GM12892 (cell line): Measurements from ENCODE around the gene ADAMTS16.

Experiments
- POLR2A ChIP-seq: IDR thresholded peaks from 2 replicates; pipeline ENCODE4 v1.6.1; 2011; ENCODE audit warnings: low read depth, low read length, control low read depth
- POLR2AphosphoS5 ChIP-seq: IDR thresholded peaks from 2 replicates; pipeline ENCODE4 v1.6.1; 2011; ENCODE audit warnings: low read depth, low read length, control low read depth

DNA sequence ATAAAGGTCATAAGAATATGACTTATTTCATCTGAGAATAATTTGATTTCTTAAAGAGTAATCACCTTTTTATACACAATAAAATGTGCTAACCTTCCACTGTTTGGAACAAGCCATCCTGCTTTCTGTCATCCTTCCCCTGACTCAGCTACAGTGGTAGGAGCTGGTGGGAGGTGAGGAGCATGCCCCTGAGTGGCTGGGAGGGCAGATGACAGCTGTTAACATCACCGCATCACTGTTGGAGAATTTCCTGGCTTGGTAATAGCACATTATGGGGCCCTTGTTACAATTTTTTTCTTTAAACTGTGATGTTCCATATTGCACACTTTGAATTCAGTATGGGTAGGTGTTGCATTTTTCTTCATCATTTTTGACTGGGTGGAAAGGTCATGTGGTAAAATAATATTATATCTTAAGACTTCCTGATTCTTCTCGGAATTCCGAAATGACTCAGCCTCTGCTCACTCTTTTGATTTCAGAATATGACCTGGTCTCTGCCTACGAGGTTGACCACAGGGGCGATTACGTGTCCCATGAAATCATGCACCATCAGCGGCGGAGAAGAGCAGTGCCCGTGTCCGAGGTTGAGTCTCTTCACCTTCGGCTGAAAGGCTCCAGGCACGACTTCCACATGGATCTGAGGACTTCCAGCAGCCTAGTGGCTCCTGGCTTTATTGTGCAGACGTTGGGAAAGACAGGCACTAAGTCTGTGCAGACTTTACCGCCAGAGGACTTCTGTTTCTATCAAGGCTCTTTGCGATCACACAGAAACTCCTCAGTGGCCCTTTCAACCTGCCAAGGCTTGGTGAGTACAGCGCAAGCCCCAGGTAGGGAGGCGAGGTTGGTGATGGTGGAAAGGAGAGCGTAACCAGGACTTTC, 5.8 kb downstream of the ADAMTS16 start:
- TF ChIP-seq POLR2A = no peak
- TF ChIP-seq POLR2AphosphoS5 = no peak
